Measurements from ENCODE around the gene UBE3C.

UBE3C gene

GRCh38 chr7:157278167-157278790, 139.6 kb downstream of the UBE3C start:
- no peak for DNase-seq
- in situ Hi-C loops (cut with MboI; ENCODE audit: low pct_unique_long_range_greater_than_20kb, low sequenced_read_pairs): no loop called here

- DNase-seq: no peak
- in situ Hi-C loops (cut with MboI; ENCODE audit: low pct_unique_long_range_greater_than_20kb, low sequenced_read_pairs): no loop called here
Measured at GRCh38 chr7:157278791-157279724, 140.3 kb downstream of the UBE3C start.

- DNase-seq: no peak
- in situ Hi-C loops (cut with MboI; ENCODE audit: low pct_unique_long_range_greater_than_20kb, low sequenced_read_pairs): no loop called here
Measured at GRCh38 chr7:157279741-157280215, 141.1 kb downstream of the UBE3C start.

- DNase-seq: no peak
- in situ Hi-C loops (cut with MboI; ENCODE audit: low pct_unique_long_range_greater_than_20kb, low sequenced_read_pairs): no loop called here
Measured at GRCh38 chr7:157280216-157280841, 141.6 kb downstream of the UBE3C start.

GRCh38 chr7:157281221-157281998, 142.7 kb downstream of the UBE3C start:
- in situ Hi-C loops (cut with MboI; ENCODE audit: low pct_unique_long_range_greater_than_20kb, low sequenced_read_pairs): no loop called here
- no peak for DNase-seq

GRCh38 chr7:157282141-157282801, 143.5 kb downstream of the UBE3C start:
- no peak for DNase-seq
- in situ Hi-C loops (cut with MboI; ENCODE audit: low pct_unique_long_range_greater_than_20kb, low sequenced_read_pairs): no loop called here

GRCh38 chr7:157284229-157285014, 145.7 kb downstream of the UBE3C start:
- DNase-seq: no peak
- in situ Hi-C loops (cut with MboI; ENCODE audit: low pct_unique_long_range_greater_than_20kb, low sequenced_read_pairs): no loop called here

GRCh38 chr7:157291404-157292080, 152.8 kb downstream of the UBE3C start:
- in situ Hi-C loops (cut with MboI; ENCODE audit: low pct_unique_long_range_greater_than_20kb, low sequenced_read_pairs): no loop called here
- DNase-seq: no peak

GRCh38 chr7:157292258-157292657, 153.5 kb downstream of the UBE3C start:
- DNase-seq: no peak
- in situ Hi-C loops (cut with MboI; ENCODE audit: low pct_unique_long_range_greater_than_20kb, low sequenced_read_pairs): no loop called here

- in situ Hi-C loops (cut with MboI; ENCODE audit: low pct_unique_long_range_greater_than_20kb, low sequenced_read_pairs): no loop called here
- no peak for DNase-seq
Measured at GRCh38 chr7:157292770-157293412, 154.2 kb downstream of the UBE3C start.

GRCh38 chr7:157293413-157293788, 154.7 kb downstream of the UBE3C start:
- in situ Hi-C loops (cut with MboI; ENCODE audit: low pct_unique_long_range_greater_than_20kb, low sequenced_read_pairs): no loop called here

GRCh38 chr7:157294773-157295172, 156.0 kb downstream of the UBE3C start:
- no peak for DNase-seq
- in situ Hi-C loops (cut with MboI; ENCODE audit: low pct_unique_long_range_greater_than_20kb, low sequenced_read_pairs): no loop called here

More at GRCh38 chr7:157293413-157293788, 154.7 kb downstream of the UBE3C start:
- DNase-seq: no peak

- DNase-seq: no peak
- in situ Hi-C loops (cut with MboI; ENCODE audit: low pct_unique_long_range_greater_than_20kb, low sequenced_read_pairs): no loop called here
Measured at GRCh38 chr7:157295338-157295737, 156.6 kb downstream of the UBE3C start.

- no peak for DNase-seq
- in situ Hi-C loops (cut with MboI; ENCODE audit: low pct_unique_long_range_greater_than_20kb, low sequenced_read_pairs): no loop called here
Measured at GRCh38 chr7:157297185-157297584, 158.5 kb downstream of the UBE3C start.

- in situ Hi-C loops (cut with MboI; ENCODE audit: low pct_unique_long_range_greater_than_20kb, low sequenced_read_pairs): no loop called here
- no peak for DNase-seq
Measured at GRCh38 chr7:157299317-157299612, 160.5 kb downstream of the UBE3C start.

GRCh38 chr7:157299613-157300368, 161.1 kb downstream of the UBE3C start:
- in situ Hi-C loops (cut with MboI; ENCODE audit: low pct_unique_long_range_greater_than_20kb, low sequenced_read_pairs): no loop called here
- DNase-seq: no peak
